Fibroblast of skin of left quadriceps (primary cell): ENCODE data around the gene ANKMY1.

Source experiments
- DNase-seq, 2 experiments: peaks; one replicate each; pipeline ENCODE4 v3.0.0-alpha.2; 2013; ENCODE audit warnings: low read depth in 2 of 2

ANKMY1 gene

DNA sequence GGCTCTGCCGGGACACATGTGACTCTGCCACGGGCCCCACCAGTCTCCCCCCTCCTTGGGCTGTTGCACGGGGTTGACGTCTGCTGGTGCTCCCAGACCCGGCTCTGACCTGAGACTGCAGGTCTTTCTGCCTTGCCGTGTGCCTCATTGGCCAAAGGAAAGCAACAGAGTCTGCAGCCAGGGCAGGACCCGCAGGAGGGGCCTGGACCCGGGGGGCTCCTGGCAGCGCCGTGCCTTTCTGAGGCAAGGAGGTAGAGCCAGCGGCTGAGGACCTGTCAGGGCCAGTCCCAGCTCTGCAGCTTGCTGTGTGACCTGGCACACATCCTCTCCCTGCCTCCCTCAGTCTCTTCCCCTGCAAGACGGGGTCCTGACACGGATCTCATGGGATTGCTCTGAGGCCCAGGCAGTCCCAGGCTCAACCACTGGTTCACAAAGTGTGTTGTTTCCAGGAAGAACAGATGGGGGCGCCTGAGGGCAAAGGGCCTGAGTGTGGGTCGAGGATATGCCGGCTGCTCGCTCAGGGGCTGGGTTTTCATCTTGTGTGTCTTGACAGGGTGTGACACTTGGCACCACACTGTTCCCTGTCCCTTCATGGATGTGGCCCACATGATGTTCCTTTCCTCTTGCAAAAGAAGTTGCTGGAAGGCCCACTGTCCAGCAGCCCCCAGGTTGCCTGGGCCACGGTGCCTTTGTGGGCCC lies 37.7 kb upstream of the ANKMY1 start:
- DNase-seq, result no peak

DNA sequence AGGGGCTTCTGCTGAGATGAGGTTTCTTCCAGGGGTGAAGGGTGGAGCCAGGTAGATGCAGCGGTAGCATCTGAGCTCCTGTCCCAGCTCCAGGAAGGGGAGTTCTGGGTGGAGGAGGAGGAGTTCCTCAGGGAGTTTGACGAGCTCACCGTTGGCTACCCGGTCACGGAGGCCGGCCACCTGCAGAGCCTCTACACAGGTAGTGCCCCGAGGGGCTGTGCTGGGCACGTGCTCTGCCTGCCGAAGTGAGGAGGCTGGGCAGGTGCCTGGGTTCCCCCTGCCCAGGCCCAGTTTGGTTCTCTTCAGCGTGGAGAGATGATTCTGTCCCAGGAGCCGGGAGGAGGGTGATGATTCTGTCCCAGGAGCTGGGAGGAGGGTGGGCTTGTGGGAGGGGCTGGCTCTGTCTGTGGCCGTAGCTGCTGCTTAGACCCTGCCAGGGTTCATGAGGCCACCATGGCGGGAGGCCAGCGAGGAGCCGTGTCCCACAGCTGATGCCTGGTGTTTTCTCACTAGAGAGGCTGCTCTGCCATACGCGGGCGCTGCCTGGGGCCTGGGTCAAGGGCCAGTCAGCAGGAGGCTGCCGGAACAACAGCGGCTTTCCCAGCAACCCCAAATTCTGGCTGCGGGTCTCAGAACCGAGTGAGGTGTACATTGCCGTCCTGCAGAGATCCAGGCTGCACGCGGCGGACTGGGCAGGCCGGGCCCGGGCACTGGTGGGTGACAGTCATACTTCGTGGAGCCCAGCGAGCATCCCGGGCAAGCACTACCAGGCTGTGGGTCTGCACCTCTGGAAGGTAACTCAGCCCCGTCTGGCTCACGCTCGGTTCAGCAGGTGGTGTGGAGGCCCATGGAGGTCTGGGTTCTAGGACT lies 37.0 kb upstream of the ANKMY1 start:
- no peak for DNase-seq

DNA sequence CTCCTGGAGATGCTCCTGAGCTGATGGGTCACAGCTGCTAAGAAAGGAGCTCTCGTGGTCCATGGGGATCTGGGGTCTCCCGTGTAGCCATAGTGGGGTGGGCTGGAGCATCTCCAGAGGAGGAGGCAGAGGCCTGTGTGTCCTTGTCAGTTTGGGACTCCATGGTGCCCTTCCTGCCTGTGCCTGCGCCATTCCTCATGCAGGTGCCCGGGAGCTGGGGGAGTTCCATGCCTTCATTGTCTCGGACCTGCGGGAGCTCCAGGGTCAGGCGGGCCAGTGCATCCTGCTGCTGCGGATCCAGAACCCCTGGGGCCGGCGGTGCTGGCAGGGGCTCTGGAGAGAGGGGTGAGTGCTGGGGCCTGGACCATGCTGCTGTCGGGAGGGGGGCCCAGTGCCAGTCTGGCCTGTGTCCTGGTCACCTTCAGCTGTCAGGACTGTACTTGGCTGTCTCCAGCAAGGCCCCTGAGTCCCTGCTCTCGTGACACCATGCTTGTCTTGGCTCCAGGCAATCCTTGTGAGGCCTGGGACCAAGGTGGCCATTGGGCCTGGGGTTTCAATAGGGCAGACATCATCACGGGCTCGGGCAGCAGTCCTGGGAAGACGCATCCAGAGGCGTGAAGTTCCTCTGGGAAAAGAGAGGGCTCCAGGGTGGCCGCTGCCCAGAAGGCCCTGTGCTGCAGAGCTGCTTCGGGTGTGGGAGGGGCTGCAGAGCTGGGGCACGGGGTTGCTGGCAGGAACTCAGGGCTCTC lies 36.1 kb upstream of the ANKMY1 start:
- DNase-seq, result no peak

DNA sequence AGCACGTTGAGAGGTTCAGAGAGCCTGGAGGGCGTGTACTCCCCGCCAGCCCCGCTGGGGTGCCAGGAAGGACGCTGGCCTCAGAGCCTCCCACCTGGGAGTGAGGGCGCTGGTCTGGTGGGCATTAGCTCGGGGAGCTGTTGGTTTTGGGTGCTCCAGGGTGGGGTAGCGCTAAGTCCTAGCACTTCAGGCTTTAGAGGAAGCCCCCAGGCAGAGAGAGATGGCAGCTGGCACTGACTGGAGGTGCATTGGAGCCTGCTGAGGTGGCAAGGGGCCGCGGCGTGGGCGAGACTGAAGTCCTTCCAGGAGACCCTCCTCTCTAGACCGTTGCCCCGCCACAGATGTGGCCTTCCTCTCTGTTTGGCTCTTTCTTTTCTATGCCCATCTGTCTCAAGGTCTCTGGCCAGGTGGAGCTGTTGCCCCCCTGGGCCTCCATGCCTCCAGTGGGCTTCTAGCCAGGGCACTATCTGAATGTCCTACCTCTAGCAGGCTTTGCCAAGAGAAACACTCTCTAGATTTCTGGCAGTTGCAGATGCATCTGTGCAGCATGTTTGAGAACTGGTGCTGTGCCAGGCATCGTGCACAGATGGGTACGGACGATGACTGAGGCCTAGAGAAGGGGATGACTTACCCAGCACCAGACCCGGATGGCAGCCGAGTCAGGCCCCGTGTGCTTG lies 35.4 kb upstream of the ANKMY1 start:
- no peak for DNase-seq

DNA sequence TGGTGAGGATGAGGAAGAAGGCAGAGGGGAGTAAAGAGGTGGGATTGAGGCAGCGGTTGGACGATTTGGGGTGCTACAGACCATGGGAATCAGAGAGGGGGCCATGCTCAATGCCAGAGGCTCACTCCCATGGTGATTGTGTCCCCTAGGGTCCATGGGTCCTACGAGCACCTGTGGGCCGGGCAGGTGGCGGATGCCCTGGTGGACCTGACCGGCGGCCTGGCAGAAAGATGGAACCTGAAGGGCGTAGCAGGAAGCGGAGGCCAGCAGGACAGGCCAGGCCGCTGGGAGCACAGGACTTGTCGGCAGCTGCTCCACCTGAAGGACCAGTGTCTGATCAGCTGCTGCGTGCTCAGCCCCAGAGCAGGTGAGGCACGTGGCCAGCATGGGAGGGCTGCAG lies 34.0 kb upstream of the ANKMY1 start:
- no peak for DNase-seq

DNA sequence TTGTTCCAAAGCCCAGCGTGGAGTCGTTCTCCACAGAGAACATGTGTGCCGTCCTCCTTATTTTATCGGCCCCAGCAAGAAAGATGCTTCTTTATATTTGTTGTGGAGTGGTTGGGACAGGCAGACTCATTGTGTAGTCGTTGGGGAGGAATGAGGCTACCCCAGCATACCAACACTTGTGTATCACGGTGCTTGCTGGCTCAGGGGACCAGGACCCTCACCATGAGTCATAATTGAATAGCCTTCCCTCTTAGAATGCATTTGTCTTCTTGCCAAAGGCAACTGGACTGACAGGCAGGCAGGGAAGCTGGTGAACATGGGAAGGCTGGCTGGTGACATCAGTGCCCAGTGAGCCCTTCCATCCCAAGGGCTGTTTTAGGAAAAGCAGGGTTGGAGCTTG lies 33.4 kb upstream of the ANKMY1 start:
- DNase-seq, result no peak

DNA sequence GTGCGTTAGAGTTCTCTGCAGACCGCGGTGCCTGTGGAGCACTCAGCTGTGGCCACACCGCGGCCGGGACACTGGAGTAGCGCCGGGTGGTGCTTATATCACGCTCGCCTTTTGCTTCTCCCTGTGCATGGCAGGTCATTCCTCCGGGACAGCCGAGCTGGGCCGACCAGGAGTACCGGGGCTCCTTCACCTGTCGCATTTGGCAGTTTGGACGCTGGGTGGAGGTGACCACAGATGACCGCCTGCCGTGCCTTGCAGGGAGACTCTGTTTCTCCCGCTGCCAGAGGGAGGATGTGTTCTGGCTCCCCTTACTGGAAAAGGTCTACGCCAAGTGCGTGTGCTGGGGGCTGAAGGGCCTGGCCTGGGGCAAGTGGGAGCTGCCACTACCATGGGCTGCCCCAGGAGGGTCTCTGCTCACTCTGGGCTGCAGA lies 32.9 kb upstream of the ANKMY1 start:
- DNase-seq, result no peak

DNA sequence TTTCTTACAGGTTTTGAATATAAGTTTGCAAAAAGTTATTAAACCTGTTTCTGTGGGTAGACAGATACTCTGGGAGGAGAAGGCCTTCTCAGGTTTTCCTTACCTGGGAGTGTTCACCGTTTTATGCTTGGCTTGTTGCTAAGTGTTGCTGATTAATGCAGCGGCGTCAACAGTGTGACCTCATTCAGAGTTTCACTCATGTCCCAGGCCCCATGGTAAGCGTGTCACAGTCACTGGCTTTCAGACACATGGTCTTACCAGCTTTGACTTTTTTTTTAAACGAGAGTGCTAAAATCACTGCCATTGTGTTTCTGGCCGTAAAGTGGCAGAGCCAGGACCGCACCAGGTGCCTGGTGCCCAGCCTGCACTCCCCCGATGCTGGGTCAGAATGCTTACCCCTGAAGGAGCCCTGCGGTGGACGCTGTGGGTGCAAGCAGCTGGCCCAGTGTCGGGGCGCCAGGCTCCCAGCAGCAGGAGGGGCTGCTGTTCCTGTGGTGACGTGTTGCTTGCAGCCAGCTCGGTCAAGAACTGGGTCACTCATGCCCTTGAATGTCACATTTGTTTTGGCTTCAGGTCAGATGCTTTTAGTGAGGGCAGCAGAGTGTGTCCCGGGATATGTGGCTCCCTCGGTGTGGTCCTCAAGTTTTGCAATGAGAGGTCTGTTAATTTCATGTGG lies 32.2 kb upstream of the ANKMY1 start:
- DNase-seq, result no peak

DNA sequence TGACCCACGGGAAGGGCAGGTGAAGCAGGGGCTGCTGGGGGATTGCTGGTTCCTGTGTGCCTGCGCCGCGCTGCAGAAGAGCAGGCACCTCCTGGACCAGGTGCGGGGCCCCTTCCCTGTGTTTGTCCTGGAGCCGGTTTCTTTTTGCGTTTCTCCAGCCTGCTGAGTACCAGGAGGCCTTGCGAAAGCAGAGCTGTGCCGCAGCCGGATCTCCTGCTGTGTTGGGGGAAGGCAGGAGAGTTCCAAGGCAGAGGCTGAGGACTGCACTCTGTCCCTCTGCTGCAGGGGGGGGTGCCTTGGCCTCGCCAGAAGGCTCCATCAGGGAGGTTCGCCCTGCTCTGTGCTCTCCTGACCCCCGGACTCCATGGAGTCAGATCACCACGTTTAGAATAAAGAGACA lies 31.6 kb upstream of the ANKMY1 start:
- DNase-seq, result no peak

DNA sequence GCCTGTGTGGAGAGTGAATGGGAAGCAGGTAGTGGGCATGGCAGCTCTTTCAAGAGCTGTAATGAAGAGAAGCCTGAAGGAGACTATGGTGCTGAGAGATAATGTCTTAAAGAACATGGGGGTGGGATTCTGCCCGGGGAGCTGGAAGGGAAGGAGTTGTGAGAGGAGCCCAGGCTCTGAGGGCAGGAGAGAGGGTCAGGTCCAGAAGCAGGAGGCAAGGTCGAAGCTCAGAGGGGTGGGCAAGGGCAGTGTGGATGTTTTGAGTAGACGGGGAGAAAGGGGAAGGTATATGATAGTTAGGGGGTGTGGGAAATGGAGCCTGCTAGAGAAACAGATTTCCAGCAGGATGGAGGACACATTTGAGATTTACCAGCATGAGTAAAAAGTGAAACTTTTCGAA lies 30.9 kb upstream of the ANKMY1 start:
- no peak for DNase-seq

DNA sequence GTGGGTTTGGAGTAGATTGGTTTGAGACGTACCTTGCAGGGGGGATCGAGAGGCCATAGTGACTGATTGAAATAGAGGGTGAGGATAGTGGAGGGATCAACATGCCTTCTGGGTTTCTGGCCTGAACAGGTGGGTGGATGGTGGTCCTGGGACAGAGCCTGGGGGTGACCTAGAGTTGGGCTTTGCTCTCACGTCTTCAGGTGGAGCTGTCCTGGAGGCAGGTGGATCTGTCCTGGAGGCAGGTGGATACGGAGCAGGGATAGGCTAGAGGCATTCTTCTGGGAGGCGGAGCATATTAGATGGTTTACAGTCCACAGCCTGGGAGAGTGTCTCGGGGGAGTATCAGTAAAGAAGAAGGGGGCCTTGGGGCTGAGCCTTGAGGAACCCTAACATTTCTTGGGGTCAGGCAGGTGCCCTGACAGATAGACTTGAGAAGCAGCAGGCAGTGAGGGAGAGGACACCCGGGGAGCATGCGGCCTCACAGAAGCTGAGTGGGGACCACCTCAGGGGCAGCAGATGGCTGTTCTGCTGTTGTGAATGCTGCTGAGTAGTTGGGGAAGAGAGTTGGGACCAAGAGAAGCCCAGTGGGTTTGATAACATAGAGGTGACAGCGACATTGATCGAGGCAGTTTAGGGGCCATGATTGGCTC lies 30.3 kb upstream of the ANKMY1 start:
- DNase-seq, result no peak

DNA sequence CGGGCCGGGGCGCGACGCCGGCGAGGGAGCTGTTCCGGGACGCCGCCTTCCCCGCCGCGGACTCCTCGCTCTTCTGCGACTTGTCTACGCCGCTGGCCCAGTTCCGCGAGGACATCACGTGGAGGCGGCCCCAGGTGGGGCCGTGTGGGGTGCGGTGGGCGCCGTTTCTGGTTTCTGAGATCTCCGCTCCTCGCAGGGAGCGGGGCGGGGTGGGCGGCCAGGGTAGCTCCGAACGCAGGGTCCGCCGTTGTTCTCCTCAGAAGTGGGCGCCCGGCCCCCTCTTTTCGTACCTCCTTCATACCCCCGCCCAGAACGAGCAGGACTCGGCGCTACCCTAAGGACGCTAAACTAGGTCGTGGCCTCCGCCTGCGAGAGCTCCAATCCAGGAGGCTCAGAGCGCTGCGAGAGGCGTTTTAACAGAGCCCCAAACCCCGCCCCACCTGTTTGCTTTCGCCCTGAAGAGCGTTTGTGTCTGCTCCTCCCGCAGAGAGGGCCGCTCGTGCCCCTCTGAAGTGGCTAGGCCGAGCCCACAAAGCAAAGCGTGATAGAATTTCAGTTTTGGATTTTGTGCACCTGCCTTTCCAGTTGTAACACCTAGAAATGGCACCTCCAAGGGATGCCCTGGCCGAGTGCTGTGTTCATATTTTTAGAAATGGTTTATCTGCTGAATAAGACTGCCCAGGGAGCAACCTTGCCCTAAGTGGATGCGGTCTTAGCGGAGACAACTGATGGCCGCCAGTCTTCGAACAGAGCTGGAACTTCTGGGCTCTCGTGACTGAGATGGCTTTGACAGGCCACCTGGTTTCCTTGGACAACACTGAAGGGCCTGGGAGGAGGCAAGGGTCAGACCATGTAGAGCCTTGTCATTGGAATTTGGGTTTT lies 29.4 kb upstream of the ANKMY1 start:
- no peak for DNase-seq

DNA sequence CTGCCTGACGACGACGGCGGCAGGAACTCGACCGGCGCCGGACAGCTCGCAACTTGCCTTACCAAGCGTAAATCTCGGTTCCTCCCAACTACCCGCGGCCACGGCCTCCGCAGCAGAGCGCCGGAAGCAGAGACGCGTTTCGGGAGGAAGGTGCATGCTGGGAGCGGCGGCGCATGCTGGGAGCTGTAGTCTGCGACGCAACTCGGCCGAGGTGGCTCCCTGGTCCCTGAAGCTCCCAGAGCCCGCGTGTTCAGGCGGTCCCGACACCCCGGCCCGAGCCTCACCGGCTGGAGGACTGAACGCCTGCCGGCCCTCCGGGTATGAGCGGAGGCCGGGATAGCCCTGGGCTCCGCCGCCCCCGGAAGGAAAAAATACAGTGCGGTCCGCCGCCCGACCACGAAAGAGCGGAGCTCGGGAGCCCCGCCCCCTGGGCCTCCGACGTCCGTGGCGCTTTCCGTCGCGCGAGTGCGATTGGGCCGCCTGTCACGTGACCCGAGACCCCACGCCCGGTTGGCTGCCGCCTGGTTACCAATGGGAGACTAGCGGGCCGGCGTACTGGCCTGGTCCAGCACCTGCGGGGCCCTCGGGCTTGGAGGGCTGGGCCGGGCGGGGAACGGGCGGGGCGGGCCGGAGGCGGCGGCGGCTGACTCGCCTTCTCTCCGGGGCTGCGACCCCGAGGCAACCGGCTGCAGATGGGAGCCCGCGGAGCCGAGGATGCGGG lies 28.6 kb upstream of the ANKMY1 start, which contains the start of gene CAPN10:
TSS of gene CAPN10 (plus strand) at position 537 of the 721 bp plus-strand sequence. CDS start at position 715, 178 bp downstream.
- peak; percentile 84 to 85 for DNase-seq

DNA sequence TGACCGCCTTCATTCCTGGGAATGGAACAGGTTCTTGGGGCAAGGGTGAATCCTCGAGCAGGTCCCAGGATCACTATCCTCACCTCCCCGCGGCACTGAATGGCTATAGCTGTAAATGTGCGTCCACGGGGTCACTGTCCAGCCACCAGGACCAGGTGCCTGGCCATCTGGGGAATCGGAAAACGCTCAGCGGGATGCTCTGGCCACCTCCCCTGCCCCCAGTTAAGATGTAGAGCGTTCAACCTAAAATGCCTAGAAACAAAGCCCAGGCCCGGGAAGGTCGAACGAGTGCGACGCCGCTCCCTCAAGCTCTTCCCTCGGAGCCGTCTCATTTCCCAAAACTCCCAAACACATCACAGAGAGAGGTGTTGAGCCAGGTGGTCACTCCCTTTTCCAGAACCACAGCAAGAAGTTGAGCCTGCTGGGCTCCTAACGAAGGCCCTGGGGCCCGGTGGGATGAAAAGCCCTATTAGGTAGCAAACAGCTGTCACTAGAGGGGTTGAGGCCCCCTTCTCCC lies 28.0 kb upstream of the ANKMY1 start:
- DNase-seq, result no peak

DNA sequence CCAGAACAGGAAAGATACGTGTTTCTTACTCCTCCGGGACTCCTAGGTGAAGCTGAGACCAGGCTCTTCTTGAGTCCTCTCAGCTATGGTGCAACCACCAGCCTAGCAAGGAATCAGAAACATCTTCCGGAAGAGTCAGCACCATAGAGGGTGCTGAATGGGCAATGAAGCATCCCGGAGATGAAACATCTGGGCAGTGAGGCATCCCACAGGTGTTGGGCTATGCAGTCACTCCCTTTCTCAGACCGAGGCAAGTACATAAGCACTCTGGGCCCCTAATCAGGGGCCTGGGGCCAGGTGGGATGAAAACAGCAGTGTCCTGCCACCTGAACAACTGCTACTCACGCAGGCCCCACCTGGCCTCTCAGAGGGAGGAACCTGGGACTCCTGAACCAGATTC lies 27.3 kb upstream of the ANKMY1 start:
- DNase-seq, result no peak

DNA sequence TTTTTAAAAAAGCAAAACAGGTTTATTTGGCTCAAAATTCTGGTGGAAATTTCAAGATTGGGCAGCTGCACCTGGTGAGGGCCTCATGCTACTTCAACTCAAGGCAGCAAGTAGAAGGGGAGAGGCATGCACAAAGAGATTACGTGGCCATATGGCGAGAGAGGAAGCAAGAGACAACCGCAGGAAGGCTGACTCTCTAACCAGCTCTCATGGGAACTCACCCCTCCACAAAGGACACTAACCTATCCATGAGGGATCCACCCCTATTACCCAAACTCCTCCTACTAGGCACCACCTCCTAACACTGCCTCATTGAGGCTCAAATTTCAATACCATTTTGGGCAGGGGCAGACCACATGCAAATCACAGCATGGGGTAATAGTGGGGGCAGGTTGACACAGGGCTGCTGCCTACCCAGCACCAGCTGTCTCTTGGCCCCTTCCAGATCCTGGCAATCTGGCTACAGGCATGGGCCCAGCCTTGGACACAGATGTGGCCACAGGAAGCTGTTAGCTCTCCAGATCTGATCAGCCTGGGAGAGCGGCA lies 26.8 kb upstream of the ANKMY1 start:
- no peak for DNase-seq

DNA sequence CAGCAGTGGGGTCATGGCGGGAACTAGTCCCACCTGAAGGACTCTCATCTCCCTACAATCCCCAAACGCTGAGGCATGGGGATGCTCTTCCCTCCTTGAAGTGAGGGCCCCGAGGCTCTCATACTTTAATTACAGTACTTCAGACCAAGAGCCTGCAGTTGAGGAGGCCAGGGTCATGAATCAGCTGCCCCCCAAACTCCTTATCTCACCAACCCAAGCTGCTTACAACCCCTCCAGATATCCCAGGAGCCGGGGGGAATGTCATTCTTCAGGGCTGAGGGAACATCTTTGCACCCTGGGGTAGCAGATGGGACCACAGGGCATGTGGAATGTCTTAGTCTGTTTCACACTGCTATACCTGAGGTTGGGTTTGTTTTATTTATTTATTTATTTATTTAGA lies 26.0 kb upstream of the ANKMY1 start:
- DNase-seq, result no peak

DNA sequence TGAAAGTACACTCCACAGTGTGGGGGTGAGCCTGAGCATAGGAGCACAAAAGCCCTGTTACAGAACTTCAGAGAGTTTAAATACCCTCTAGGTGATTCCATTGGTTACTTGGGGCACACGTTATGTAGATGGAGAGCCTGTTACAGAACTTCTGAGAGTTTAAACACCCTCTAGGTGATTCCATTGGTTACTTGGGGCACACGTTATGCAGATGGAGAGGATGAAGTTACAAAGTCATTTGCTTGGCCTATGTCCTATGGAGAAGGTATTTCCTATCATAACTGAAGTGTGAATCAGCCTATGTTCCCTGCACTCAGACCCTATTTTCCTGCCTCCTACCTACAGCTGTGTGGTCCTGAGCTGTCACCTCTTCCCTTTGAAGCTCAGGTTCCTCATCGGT lies 25.0 kb upstream of the ANKMY1 start:
- DNase-seq, result no peak

DNA sequence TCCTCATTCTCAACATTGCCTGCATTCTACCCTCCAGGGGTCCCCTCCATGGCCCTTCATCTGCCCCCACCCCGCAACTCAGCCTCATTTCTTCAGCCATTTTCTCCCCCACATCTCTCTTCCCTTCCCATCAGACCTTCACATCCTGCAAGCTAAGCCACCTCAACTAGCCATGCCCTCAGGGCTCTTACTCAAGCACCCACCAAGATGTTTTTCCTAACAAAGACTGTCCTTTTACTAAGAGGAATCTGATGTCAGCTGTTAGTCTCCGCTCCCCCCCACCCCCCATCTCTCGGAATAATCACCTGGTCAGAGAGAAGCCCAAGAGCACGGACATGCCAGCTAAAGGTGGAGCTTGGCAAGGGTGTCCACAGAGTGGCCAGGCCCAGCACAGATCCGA lies 24.0 kb upstream of the ANKMY1 start:
- no peak for DNase-seq
